ENCODE results near the gene PRCD.
"Not testable (repeated sequence)": the region's sequence is repeated elsewhere in the genome, so short reads cannot be mapped to it uniquely, and the experiment has no call there.

Gene PRCD

DNA sequence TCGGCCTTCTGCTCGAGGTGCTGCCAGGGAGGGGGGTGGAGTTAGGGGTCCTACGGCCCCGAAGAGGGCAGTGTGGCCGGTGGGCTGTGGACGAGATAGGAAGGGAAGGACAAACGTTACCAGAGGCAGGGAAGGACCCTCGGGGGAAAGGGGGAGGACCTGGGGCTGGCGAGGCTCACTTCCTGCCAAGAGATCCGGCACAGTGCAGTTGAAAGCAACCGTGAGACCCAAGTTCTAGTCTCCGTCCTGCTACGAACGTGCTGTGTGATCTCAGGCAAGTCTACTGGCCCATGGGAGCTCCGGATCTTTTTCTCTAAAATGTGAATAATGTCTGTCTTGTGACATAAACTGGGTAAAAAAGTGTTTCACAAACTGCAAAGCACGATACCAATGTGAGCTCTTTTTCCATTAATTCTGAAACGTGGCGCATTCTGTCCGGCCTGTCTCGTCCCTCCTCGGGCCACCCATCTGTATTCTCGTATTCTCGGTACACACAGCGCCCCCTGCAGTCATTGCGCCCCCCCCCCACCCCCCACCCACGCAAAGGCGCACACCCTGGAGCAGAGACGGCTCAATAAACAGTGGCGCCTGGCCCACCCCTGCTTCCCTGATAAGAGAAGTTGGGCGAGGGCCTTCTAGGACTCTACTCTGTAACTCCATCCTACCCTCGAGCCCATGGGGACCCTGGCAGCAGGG is 11.2 kb upstream of the PRCD start:
- no peak for DNase-seq

DNA sequence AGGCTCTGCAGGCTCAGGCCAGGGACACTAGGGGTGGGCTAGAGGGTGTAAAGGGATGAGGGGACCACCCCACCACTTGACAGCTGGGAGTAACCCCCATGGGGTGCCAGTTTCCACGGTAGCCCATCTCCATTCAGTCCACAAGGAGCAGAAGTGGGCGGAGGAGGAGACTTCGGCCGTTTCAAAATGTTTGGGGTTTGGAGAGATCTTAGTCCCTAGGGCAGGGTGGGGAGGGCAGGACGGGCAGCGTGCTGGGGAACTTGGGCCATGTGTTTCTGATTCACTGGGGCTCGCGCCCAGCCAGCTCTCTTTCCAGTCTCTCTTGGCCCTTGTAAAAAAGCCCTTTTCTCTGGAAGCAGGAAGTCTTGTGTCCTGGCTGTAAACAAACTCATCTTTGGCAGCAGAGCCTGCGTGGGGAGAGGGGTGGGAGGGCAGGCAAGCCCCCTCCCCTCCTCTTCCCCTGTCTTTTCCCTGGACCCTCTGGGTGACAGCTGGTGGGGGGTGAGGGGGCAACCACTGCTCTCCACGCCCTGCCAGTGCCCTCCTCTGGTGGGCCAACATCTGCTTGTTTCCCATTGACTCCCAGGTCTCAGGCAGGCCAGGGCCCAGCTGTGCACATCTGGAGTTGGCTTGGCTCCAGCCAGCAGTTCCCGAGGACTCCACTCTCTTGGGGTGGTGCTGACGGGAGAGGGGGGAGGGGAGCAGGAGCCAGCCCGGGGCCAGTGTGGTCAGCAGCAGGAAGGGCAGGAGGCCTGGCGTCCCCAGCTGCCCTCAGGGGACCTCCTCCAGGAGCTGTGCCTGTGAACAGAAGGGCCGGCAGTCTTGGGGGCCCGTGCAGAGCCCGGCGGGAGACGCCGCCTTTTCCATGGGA is 10.4 kb upstream of the PRCD start:
- DNase-seq: no peak

DNA sequence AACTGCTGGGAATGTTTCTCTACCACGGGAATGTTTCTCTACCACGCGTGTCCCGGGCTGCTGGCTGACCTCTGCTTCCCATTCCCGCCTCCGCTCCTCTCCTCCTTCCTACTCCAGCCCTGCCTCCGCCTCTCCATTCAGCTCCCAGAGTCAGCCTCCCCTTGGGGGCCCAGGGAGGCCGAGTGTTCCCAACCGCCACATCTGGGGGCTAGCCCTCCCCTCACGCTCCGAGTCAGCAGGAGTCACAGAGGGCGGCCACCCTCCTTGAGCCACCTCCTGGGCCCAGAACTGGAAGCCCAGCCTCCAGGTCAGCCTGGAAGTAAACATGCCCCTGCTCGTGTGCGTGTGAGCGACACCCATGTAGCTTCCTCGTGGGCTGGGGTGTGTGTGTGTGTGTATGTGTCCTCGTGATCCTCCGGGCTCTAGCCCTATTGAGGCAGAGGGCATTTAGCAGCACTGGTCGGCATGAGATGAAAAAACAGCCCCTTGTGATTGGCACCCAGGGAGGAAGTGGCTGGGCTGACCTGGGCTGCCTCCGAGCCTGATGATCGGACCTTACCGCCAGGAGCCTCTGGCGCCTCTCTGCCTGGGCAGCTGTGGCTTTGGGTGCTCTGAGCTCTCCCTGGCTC is 9.6 kb upstream of the PRCD start:
- DNase-seq: no peak

DNA sequence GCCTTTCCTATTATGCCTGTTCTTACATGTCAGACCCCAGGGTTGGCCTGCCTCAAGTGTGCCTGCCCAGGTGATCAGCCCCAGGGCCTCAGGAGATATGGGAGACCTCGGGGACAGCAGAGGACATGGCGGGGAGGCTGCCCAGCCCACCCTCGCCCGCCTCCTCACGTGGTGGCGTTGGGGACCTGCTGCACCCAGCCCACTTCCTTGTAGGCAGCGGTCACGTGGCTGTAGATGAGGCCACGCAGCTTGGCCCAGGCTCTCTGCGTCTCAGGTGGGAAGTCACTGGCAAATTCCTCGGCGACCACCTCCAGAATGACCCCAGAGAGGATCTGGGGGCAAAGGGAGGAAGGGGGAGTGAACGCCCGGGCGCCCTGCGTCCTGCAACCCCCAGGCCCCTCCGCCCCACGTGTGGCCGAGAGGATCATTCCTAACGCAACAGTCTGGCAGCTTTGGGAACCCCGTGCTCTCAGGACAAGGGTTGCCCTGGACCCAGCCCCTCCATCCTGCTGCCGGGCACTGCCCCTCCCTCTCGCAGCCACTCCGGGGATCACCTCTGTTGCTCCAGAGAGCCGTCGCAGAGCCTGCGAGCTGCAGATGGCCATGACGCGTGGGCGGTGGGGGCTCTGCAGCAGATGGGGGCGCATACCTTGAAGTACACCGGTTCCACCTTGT is 8.9 kb upstream of the PRCD start:
- no peak for DNase-seq

DNA sequence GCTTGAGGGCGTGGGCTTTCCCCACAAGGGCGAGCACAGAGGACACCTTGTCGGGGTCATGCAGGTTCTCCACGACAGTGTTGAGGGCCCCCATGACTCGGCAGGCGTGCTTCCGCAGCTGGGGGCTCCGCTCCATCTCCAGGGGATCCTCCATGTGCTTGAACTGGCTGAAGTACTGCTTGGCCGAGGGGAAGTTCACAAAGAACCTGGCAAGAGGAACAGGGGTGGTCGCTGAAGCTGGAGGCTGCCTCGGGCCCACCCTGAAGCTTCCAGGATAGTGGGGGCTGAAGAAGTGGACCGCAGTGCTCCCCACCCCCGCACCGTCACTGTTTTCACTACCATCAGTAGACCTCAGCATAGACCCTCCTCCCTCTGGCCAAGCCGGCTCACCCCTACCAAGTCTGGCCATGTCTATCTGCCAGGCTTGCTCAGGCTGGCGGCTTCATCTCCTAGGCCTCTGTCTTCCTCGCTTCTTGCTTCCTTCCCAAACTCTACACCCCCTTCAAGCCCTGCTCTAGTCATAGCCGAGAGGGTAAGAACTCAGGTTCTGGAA is 8.3 kb upstream of the PRCD start:
- DNase-seq: no peak

DNA sequence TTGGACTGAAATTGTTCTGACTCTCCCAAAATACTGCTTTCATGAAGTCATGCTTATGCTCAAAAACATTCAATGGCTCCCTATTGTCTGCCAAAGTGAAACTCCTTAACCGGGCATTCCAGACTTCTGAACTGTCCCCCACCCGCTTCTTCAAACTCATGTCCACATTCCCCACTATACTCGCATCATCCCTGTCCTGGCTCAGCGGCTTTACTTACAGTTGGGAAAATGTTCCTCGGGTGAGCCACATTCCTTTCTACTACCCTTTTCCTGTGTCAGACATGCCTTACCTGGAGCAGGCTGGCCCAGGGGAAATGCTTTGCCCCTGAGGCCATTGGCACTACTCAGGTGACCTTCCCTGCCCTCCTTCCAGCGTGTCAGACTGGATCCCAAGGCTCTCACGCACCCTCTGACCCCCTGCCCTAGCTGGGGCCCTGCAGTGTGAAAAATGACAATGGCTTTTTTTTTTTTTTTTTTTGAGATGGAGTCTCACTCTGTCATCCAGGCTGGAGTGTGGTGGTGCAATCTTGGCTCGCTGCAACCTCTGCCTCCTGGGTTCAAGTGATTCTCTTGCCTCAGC is 7.7 kb upstream of the PRCD start:
- no peak for DNase-seq

DNA sequence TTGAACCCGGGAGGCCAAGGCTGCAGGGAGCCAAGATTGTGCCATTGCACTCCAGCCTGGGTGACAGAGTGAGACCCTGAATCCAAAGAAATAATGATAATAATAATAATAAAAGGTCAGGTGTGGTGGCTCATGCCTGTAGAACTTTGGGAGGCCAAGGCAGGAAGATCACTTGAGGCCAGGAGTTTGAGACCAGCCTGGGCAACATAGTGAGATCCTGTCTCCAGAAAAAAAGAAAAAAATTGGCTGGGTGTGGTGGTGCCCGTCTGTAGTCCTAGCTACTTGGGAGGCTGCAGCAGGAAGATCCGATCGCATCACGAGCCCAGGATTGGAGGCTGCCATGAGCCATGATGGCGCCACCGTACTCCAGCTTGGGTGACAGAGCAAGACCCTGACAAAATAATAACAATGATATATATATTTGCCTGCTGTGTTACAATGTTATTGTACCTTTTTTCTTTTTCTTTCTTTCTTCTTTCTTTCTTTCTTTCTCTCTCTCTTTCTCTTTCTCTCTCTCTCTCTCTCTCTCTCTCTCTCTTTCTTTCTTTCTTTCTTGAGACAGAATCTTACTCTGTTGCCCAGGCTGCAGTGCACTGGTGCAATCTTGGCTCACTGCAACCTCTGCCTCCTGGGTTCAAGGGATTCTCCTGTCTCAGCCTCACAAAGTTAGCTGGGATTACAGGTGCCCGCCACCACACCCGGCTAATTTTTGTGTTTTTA is 6.0 kb upstream of the PRCD start:
- not testable (repeated sequence) for DNase-seq

DNA sequence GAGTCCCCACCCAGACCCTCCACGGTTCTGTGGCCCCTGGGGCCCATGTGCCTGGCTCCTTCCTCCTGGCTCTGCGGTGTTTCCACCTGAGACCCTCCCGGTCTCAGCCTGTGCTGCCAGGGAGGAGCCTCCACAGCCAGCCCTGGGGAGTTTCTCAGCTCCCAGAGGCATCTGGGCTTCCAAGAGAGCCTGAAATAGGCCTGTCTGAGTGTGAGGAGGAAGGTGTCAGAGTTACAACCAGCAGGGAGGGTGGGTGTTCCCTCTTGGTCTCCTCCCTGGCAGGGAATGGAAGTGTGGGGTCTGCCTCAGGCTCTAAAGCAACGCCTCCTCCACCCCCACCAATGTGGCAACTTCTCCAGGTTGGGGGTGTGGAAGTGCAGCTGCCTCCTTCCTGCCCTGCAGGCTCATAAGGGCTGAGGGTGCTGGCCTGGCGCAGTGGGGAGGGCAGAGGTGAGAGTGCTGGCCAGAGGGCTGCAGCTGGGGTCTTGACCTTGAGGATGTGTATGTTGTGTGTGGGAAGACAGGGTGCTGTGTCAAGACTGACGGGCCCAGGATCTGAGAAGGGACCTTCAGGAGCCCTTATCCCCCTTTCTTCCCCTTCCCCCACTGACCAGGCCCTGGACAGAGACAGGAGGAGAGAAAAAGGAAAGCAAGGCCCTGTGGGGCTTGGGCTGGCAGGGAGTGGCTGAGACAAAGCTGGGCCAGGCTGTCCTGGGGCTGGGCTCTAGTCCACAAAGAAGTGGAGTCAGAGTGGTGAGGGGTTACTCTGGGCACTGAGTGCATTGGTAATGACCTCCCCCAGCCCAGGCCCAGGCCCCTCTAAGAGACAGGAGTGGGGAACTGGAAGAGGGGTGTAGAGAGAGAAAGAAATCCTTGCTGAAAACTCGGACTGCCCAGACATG is 4.8 kb upstream of the PRCD start:
- no peak for DNase-seq

DNA sequence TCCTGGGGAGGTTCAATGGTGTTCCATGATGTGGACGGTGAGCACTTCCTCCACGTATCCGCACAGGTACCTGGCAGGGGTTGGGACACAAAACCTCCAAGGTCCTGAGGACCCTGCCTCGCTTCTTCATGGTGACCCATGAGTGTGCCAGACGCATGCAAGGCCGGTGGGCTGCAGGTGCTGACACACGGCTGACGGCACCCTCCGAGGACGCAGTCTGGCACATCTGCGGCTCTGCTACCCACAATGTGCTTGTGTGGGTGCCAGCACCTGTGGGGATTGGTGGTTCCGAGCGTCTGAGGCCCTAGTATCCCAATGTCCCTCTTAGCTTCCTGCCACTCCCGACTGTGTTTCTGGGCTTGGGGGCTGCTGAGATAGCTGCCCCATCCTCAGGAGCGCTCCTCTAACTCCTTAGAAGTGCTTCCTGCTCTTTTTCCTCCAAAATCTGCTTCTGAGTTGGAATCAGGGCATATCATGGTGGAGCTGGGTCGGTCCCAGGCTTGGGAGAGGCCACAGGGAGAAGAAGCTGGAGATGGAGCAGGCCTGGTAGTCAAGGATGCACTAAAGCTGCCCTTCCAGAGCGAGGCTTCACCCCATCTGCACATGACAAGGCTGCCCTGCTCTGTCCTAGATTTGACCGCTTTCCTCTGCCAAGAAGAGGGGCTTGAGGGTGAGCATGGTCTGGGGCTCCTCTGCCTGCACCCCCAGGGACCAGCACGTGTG is 3.9 kb upstream of the PRCD start:
- DNase-seq: no peak

DNA sequence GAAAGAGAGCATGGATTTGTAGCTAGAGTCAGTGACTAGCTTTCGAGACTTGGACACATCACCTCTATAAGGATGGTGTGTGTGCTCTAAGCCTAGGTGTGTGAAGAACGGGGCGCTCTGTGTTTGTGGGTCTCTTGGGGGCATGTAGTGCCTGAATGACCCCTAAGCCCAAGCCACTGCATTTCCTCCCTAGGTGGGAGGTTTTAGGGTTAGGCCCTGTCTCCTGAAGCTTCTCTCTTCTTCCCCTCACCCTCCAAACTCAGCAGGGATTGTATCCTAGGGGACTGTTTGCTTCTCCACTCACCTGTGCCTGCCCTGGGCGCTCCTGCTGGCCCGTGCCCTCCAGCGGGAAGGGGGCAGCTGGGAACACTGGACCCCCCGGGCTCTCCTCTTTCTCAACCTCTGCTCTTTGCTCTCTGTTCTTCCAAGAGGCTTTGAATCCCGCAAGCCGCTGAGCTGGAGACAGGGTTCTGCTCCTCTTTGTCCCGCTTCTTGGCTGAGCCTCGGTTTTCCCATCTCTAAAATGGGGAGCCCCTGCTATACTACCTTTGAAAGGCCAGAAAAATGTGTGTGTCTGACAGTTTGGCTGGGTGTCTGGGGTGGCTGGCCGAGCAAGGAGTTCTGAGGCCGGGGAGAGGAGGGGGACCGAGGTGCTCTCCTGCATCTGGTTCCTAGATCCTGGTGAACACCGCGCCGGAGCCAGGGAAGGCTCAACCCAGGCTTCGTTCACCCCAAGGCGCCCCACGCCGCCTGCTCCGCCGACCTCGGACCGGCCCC is 3.1 kb upstream of the PRCD start:
- no peak for DNase-seq

DNA sequence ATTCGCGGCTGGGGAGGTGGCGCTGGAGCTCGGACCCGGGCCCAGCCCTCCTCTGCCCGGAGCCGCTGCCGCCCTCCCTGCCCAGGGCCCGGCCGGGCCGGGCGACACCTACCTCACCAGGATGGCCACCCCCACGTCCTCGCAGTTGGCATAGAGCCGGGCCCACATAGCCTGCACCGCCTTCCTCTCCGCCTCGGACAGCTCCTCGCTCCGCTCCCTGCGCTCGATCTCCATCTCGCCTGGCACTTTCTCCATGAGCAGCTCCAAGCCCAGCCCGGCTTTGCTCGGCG is 2.6 kb upstream of the PRCD start:
- DNase-seq: no peak

DNA sequence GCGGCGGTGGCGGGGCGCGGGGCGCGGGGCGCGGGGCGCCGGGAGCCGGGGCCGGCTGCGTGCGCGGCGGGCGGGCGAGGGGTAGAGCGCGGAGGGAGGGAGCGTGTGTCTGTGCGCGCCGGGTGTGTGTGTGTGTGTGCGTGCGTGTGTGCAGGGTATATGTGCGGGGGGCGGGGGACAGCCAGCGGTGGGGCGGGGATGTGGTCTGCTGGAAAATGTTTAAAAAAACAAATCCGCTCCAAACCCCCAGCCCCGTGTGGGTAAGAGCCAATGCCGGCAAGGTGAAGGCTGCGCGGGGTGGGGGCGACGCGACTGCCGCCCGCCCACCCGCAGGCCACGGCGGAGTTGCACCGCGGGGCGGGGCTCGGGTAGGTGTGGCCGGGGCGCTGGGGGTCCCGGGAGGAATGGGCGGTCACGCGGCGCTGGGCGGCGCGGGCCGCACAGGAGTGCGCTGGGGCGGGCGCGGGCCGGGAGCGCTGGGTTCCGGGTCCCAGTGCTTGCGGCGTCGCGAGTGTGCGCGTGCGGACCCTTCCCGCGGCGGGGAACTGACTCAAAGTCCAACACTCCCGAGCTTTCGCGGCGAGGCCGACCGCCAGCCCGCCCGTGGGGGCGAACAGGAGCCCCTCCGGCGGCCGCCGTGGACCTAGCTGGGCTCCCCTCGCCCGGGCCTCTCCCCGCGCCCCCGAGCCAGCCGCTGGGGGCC is 2.1 kb upstream of the PRCD start, which contains the start of gene CYGB:
CYGB (minus strand) TSS at position 132 of the 703 bp plus-strand sequence. CDS start 167 bp downstream, outside the sequence.
- DNase-seq: no peak

DNA sequence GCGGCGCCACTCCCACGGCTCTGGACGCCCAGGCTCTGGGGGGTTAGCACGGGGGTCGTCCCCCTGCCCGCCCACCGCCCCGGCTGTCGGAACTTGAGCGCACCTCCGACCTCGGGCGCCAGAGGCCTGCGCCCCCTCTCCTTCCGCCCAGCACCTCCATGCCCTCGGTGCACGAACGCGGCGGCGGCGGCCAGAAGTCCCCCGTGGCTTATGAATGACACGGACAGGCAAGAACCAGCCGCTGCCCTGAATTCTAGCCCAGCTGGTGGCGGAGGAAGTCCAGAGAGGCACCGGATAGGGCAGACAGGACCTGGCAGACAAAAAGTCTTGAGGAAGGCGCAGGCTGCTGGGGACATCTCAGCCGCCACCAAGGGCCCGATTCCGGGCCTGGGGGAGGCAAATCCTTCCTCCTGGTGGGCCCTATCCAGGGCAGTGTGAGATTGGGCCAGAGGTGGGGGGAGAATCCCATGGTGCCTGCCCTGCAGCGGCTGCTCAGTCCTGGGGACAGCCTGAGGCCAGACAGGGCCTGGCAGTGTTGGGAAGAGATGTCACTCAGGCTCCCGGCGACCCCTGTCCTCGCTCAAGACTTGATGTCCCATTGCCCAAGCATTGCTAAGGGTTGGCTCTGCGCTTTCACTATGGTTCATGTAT is 1.4 kb upstream of the PRCD start:
- no peak for DNase-seq

DNA sequence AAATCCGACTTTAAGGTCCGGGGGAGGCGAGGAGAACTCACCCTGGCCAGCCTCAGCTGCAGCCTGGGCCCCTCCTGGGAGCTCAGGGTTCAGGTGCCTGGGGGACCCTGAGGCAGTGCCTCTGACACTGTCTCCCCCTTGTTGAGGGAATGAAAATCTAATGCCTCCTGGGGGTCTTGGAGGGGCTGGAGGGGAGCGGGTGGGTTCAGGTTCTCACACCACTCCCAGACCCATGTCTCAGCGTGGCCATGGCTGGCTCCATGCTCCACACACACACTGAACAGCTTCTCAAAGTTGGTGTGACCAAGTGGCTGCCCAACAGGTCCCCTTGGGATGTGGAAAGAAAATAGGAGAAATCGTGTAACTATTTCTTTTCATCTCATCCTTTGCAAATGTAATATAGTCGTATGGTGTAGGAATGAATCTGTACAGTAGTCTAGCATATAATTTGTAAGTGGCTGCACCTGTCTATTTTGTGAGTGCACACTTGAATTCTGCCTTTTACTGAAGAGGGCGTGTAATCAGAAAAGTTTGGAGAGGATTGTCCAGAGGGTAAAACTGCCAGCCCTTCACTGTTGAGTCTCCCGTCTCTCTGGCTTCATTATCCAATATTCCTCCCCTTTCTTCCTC is 788 bp upstream of the PRCD start:
- no peak for DNase-seq

DNA sequence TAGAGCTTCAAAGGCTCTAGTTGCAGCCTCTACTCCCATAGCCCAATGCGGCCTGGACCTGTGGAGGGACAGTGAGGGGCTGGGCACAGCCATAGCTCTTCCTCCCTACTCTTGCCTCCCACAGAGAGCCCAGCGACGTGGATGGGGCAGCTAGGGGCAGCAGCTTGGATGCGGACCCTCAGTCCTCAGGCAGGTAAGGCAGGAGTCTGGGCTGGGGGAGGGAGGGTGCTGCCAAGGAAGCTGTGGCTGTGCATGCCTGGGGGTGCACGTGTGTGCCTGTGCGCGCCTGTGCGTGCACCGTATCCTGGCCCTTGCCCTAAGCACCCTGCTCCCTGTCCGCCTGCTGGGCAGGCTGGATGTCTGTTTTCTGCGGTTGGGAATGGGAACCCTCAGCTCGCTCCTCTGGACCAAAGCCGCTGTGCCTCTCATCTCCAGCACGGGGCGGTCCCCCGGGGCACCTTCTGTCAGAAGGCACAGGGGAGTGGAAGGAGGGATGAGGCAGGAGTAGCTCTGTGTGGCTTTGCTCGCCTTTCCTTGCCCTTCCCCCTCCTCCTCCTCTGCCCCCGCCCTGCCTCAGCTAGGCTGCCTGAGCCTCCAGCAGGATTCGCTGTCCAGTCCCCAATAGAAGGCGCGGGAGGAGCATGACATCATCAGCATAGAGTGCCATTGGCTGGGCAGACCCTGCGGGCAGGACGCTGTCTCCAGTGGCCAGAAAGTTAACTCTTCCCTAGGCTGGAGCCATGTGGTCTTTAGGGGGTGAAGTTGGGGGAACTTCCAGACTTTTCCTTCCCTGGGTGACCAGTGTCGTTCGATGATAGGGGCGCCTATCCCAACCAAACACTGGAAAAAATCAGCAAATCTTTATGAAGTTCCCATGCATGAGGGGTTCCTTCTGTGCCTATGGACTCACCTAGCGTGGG is 797 bp downstream of the PRCD start:
- peak; percentile 30 for DNase-seq

DNA sequence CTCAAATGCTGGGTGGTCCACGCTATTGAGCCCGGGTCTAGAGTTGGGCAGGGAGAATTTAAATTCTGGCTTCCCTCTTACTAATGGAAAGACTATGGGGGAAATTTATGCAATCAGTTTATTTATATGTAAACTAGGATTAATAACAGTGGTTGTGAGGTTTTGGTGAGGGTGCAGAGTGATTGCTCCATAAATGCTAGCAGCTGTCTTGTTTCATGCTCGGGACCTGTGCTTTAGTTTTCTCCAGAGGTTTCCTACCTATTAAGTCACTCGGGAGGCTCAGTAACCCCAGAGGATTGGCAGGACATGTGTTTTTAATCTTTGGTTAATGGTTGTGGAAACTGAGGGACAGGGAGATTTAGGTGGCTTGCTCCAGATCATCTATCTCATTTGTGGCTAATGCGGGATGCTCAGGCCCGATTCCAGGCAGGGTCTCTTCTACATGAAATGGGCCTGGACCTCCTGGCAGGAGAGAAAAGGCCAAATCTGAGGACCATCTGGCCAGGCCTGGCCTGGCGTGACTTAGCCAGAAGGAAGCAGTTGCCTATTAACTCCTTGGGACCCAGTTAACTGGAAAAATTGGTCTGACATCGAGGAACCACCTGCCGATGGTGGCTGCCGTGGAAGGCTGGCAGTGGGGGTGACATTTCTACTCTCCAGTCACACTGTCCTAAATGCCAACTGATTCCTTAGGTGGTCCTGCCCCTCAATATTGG is 2.1 kb downstream of the PRCD start:
- no peak for DNase-seq

Data from CD4-positive, alpha-beta T cell treated with Interleukin-12 subunit alpha and Interleukin-12 subunit beta, for 1 hour (primary cell).